ENCODE measurements around the gene PLEKHA4. TPM values are rescaled to one million over a fixed set of nuclear protein-coding genes. Genes with fewer than 3 reads are reported as not detected.

The PLEKHA4 gene
- total and polyA plus RNA-seq, 2 of the 13 experiments (the other 11 are each of a cell fraction or from before 2014, with no cell fraction given), result 4.8 to 6.0 TPM

DNA sequence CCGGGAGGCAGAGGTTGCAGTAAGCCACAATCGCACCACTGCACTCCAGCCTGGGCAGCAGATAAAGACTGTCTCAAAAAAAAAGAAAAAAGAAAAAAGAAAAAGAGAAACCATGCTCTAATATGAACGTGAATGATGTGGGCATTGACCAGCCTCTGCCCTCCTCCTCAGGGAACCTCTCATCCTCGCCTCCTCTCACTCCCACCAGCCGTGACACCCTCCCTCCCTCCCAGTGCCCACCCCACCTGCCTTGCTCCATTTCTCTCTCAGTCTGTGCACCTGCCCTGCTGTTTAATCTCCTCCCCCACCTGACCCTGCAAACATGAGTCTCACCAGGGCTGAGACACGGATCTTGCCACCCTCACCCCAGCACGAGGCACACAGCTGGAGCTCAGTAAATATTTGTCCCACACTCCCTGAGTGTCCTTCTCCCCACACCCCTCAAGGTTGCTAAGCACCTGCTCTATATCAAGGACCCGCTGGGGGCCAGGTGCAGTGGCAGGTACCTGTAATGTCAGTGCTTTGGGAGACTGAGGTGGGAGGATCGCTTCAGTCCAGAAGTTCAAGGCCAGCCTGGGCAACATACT lies 50.1 kb downstream of the PLEKHA4 start (continued):
- TF ChIP-seq RBM22 (optimal IDR thresholded peaks at IDR 0.05; ENCODE audit: low read length) (no peak), GATAD2A (CRISPR knock-in tag; IDR thresholded peaks at IDR 0.05) (peak; percentile 40; the same call in 1 of the 2 replicates), XBP1 (CRISPR knock-in tag; IDR thresholded peaks at IDR 0.05) (no peak), KDM3A (CRISPR knock-in tag; IDR thresholded peaks at IDR 0.05; ENCODE audit: low read depth) (no peak), SAP130 (CRISPR knock-in tag; IDR thresholded peaks at IDR 0.05; ENCODE audit: low read depth) (0 out of 2 replicates have a peak, but pooled peaks have one; percentile 17), HDAC2 (CRISPR knock-in tag; IDR thresholded peaks at IDR 0.05) (peak; percentile 12; the same call in 1 of the 2 replicates), RXRB (CRISPR knock-in tag; IDR thresholded peaks at IDR 0.05; ENCODE audit: borderline replicate concordance) (0 out of 2 replicates have a peak, but pooled peaks have one; percentile 18), STAT5B (CRISPR knock-in tag; IDR thresholded peaks at IDR 0.05) (no peak), ZNF558 (CRISPR knock-in tag; IDR thresholded peaks at IDR 0.05; ENCODE audit: borderline replicate concordance) (no peak), ZNF746 (CRISPR knock-in tag; IDR thresholded peaks at IDR 0.05) (0 out of 2 replicates have a peak, but pooled peaks have one; percentile 27)
- TF ChIP-seq, protein P1, sequence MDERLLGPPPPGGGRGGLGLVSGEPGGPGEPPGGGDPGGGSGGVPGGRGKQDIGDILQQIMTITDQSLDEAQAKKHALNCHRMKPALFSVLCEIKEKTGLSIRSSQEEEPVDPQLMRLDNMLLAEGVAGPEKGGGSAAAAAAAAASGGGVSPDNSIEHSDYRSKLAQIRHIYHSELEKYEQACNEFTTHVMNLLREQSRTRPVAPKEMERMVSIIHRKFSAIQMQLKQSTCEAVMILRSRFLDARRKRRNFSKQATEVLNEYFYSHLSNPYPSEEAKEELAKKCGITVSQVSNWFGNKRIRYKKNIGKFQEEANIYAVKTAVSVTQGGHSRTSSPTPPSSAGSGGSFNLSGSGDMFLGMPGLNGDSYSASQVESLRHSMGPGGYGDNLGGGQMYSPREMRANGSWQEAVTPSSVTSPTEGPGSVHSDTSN (CRISPR knock-in tag; IDR thresholded peaks at IDR 0.05), result no peak
- TF ChIP-seq, protein P2, sequence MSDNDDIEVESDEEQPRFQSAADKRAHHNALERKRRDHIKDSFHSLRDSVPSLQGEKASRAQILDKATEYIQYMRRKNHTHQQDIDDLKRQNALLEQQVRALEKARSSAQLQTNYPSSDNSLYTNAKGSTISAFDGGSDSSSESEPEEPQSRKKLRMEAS (IDR thresholded peaks at IDR 0.05), result peak; percentile 40; the same call in 1 of the 2 replicates
- TF ChIP-seq, protein P3, sequence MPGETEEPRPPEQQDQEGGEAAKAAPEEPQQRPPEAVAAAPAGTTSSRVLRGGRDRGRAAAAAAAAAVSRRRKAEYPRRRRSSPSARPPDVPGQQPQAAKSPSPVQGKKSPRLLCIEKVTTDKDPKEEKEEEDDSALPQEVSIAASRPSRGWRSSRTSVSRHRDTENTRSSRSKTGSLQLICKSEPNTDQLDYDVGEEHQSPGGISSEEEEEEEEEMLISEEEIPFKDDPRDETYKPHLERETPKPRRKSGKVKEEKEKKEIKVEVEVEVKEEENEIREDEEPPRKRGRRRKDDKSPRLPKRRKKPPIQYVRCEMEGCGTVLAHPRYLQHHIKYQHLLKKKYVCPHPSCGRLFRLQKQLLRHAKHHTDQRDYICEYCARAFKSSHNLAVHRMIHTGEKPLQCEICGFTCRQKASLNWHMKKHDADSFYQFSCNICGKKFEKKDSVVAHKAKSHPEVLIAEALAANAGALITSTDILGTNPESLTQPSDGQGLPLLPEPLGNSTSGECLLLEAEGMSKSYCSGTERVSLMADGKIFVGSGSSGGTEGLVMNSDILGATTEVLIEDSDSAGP (CRISPR knock-in tag; IDR thresholded peaks at IDR 0.05; ENCODE audit: borderline replicate concordance), result 0 out of 2 replicates have a peak, but pooled peaks have one; percentile 10
- TF ChIP-seq, protein P4, sequence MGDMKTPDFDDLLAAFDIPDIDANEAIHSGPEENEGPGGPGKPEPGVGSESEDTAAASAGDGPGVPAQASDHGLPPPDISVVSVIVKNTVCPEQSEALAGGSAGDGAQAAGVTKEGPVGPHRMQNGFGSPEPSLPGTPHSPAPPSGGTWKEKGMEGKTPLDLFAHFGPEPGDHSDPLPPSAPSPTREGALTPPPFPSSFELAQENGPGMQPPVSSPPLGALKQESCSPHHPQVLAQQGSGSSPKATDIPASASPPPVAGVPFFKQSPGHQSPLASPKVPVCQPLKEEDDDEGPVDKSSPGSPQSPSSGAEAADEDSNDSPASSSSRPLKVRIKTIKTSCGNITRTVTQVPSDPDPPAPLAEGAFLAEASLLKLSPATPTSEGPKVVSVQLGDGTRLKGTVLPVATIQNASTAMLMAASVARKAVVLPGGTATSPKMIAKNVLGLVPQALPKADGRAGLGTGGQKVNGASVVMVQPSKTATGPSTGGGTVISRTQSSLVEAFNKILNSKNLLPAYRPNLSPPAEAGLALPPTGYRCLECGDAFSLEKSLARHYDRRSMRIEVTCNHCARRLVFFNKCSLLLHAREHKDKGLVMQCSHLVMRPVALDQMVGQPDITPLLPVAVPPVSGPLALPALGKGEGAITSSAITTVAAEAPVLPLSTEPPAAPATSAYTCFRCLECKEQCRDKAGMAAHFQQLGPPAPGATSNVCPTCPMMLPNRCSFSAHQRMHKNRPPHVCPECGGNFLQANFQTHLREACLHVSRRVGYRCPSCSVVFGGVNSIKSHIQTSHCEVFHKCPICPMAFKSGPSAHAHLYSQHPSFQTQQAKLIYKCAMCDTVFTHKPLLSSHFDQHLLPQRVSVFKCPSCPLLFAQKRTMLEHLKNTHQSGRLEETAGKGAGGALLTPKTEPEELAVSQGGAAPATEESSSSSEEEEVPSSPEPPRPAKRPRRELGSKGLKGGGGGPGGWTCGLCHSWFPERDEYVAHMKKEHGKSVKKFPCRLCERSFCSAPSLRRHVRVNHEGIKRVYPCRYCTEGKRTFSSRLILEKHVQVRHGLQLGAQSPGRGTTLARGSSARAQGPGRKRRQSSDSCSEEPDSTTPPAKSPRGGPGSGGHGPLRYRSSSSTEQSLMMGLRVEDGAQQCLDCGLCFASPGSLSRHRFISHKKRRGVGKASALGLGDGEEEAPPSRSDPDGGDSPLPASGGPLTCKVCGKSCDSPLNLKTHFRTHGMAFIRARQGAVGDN (CRISPR knock-in tag; IDR thresholded peaks at IDR 0.05), result peak; percentile 22; the same call in 1 of the 2 replicates
- TF ChIP-seq, protein P5, sequence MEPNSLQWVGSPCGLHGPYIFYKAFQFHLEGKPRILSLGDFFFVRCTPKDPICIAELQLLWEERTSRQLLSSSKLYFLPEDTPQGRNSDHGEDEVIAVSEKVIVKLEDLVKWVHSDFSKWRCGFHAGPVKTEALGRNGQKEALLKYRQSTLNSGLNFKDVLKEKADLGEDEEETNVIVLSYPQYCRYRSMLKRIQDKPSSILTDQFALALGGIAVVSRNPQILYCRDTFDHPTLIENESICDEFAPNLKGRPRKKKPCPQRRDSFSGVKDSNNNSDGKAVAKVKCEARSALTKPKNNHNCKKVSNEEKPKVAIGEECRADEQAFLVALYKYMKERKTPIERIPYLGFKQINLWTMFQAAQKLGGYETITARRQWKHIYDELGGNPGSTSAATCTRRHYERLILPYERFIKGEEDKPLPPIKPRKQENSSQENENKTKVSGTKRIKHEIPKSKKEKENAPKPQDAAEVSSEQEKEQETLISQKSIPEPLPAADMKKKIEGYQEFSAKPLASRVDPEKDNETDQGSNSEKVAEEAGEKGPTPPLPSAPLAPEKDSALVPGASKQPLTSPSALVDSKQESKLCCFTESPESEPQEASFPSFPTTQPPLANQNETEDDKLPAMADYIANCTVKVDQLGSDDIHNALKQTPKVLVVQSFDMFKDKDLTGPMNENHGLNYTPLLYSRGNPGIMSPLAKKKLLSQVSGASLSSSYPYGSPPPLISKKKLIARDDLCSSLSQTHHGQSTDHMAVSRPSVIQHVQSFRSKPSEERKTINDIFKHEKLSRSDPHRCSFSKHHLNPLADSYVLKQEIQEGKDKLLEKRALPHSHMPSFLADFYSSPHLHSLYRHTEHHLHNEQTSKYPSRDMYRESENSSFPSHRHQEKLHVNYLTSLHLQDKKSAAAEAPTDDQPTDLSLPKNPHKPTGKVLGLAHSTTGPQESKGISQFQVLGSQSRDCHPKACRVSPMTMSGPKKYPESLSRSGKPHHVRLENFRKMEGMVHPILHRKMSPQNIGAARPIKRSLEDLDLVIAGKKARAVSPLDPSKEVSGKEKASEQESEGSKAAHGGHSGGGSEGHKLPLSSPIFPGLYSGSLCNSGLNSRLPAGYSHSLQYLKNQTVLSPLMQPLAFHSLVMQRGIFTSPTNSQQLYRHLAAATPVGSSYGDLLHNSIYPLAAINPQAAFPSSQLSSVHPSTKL (CRISPR knock-in tag; IDR thresholded peaks at IDR 0.05), result peak; percentile 40; the same call in 1 of the 2 replicates
